GM23338 (cell line): Measurements from ENCODE around the gene CFAP57. TPM values are rescaled to one million over a fixed set of nuclear protein-coding genes. Genes with fewer than 3 reads are reported as not detected.

Experiments used
- ATAC-seq: fragments of 200-7000 bp; cut with Tn5 transposase; 3 replicates; pipeline ENCODE4 v1.9.1; 2020
- DNase-seq: peaks from one replicate; pipeline ENCODE4 v3.0.0-alpha.2; 2015; ENCODE audit warnings: low spot score
- H2AFZ ChIP-seq: fragments of 200-600 bp; sonication (generic); 2 replicates; pipeline ENCODE4 v1.8.0; 2016; ENCODE audit warnings: antibody characterized with exemption, mild to moderate bottlenecking, moderate library complexity
- H3F3A ChIP-seq: fragments of 200-600 bp; sonication (generic); replicated peaks from 2 replicates; pipeline ENCODE4 v1.8.0; 2017; ENCODE audit warnings: antibody characterized with exemption, mixed run types, low read depth
- H3K27ac ChIP-seq: fragments of 200-600 bp; sonication (generic); 2 replicates; pipeline ENCODE4 v1.6.1; 2016; ENCODE audit warnings: low read depth
- H3K27me3 ChIP-seq: fragments of 200-600 bp; sonication (generic); 2 replicates; pipeline ENCODE4 v1.8.0; 2016; ENCODE audit warnings: mild to moderate bottlenecking, mixed run types, moderate library complexity; ENCODE audit not compliant: insufficient read depth
- H3K36me3 ChIP-seq: fragments of 200-600 bp; sonication (generic); 2 replicates; pipeline ENCODE4 v1.8.0; 2016; ENCODE audit warnings: mild to moderate bottlenecking; ENCODE audit not compliant: insufficient read depth
- H3K4me1 ChIP-seq: fragments of 200-600 bp; sonication (generic); 2 replicates; pipeline ENCODE4 v1.8.0; 2016; ENCODE audit warnings: mild to moderate bottlenecking, moderate library complexity; ENCODE audit not compliant: insufficient read depth
- H3K4me2 ChIP-seq: fragments of 200-600 bp; sonication (generic); 2 replicates; pipeline ENCODE4 v1.7.1; 2017; ENCODE audit warnings: mixed run types
- H3K4me3 ChIP-seq: fragments of 200-600 bp; sonication (generic); 2 replicates; pipeline ENCODE4 v1.6.1; 2016; ENCODE audit warnings: mixed run types
- H3K79me2 ChIP-seq: fragments of 200-600 bp; sonication (generic); replicated peaks from 2 replicates; pipeline ENCODE4 v1.8.0; 2017; ENCODE audit warnings: mild to moderate bottlenecking; ENCODE audit not compliant: insufficient read depth
- H3K9me2 ChIP-seq: fragments of 200-600 bp; sonication (generic); 2 replicates; pipeline ENCODE4 v1.8.0; 2017; ENCODE audit not compliant: insufficient read depth
- H4K20me1 ChIP-seq: fragments of 200-600 bp; sonication (generic); replicated peaks from 2 replicates; pipeline ENCODE4 v1.8.0; 2017; ENCODE audit warnings: mild to moderate bottlenecking; ENCODE audit not compliant: insufficient read depth
- H3K27ac Mint-ChIP-seq: 2 replicates; pipeline ENCODE4 v1.8.0; 2020; ENCODE audit warnings: inconsistent platforms, mild to moderate bottlenecking, moderate library complexity, mixed read lengths
- H3K27me3 Mint-ChIP-seq: 3 replicates; pipeline ENCODE4 v1.8.0; 2022; ENCODE audit warnings: low read depth, mild to moderate bottlenecking, moderate library complexity, mixed read lengths, inconsistent platforms; ENCODE audit not compliant: insufficient read depth, poor library complexity
- H3K36me3 Mint-ChIP-seq: 3 replicates; pipeline ENCODE4 v1.8.0; 2021; ENCODE audit warnings: low read depth, mild to moderate bottlenecking, inconsistent platforms, moderate library complexity, mixed read lengths
- H3K4me1 Mint-ChIP-seq: 3 replicates; pipeline ENCODE4 v1.8.0; 2020; ENCODE audit warnings: mild to moderate bottlenecking, inconsistent platforms, mixed read lengths
- H3K4me3 Mint-ChIP-seq: 3 replicates; pipeline ENCODE4 v1.8.0; 2021; ENCODE audit warnings: moderate library complexity, mild to moderate bottlenecking, inconsistent platforms, mixed read lengths
- H3K9me3 Mint-ChIP-seq: 3 replicates; pipeline ENCODE4 v1.8.0; 2020; ENCODE audit warnings: moderate library complexity, mild to moderate bottlenecking, inconsistent platforms, mixed read lengths
- CREB1 ChIP-seq: fragments of 250-450 bp; sonication (Bioruptor Pico); IDR thresholded peaks from 2 replicates; pipeline ENCODE4 v1.5.0; 2020; ENCODE audit warnings: low read depth, mild to moderate bottlenecking, moderate library complexity
- CTCF ChIP-seq, 2 experiments: fragments of 200-600 bp in 1 of 2; sonication (generic) in 1 of 2; conservative IDR thresholded peaks; 2 replicates each; pipeline versions ENCODE4 v1.5.1 to v1.6.1; 2016 to 2017; ENCODE audit warnings: antibody characterized with exemption in 2 of 2, low read depth in 2 of 2, mild to moderate bottlenecking in 2 of 2, moderate library complexity in 1 of 2
- EZH2 ChIP-seq: fragments of 200-600 bp; sonication (generic); IDR thresholded peaks from one replicate; pipeline ENCODE4 v1.8.0; 2017; ENCODE audit warnings: antibody characterized with exemption, mild to moderate bottlenecking, low read depth; ENCODE audit not compliant: unreplicated experiment
- EZH2phosphoT487 ChIP-seq: fragments of 200-600 bp; sonication (generic); IDR thresholded peaks from one replicate; pipeline ENCODE4 v1.8.1; 2018; ENCODE audit warnings: antibody characterized with exemption; ENCODE audit not compliant: unreplicated experiment
- JUNB ChIP-seq: IDR thresholded peaks from one replicate; pipeline ENCODE4 v1.6.1; 2016; ENCODE audit warnings: antibody characterized with exemption; ENCODE audit not compliant: unreplicated experiment
- NANOG ChIP-seq: IDR thresholded peaks from 2 replicates; pipeline ENCODE4 v1.6.1; 2016; ENCODE audit warnings: antibody characterized with exemption, borderline replicate concordance
- POLR2AphosphoS5 ChIP-seq: IDR thresholded peaks from 2 replicates; pipeline ENCODE4 v1.6.1; 2016; ENCODE audit warnings: antibody characterized with exemption, low read depth
- STAT1 ChIP-seq: IDR thresholded peaks from one replicate; pipeline ENCODE4 v1.6.1; 2016; ENCODE audit warnings: antibody characterized with exemption; ENCODE audit not compliant: unreplicated experiment
- ZNF114 ChIP-seq: fragments of 250-450 bp; sonication (Bioruptor Pico); IDR thresholded peaks from 2 replicates; pipeline ENCODE4 v1.5.0; 2020; ENCODE audit warnings: mild to moderate bottlenecking, moderate library complexity
- ZNF331 ChIP-seq: fragments of 250-450 bp; sonication (Bioruptor Pico); IDR thresholded peaks from 2 replicates; pipeline ENCODE4 v1.5.0; 2020; ENCODE audit warnings: low read depth, mild to moderate bottlenecking, moderate library complexity
- ZNF462 ChIP-seq: fragments of 250-450 bp; sonication (Bioruptor Pico); IDR thresholded peaks from 2 replicates; pipeline ENCODE4 v1.5.0; 2020; ENCODE audit warnings: mild to moderate bottlenecking, moderate library complexity
- polyA plus RNA-seq: library from polyadenylated mRNA; unstranded; fragments of >200 nt; fragmentation: Nextera tagmentation; extraction: Ambion mirVana; gene quantifications from 2 replicates; pipeline ENCODE4 v1.2.1, GENCODE V29; 2016
- total RNA-seq: library from RNA; depleted of rRNA; stranded (reverse); fragments of >200 nt; shearing (Covaris generic); gene quantifications from 2 replicates; pipeline ENCODE4 v1.2.3, GENCODE V29; 2014
- TF ChIP-seq, protein P1 (sequence below): IDR thresholded peaks from one replicate; pipeline ENCODE4 v1.6.1; 2018; ENCODE audit warnings: antibody characterized with exemption; ENCODE audit not compliant: unreplicated experiment
- TF ChIP-seq, protein P2 (sequence below): IDR thresholded peaks from 2 replicates; pipeline ENCODE4 v1.6.1; 2016; ENCODE audit warnings: antibody characterized with exemption

CFAP57 gene
- total and polyA plus RNA-seq, 2 experiments from 2014 or later, result 0.37 to 0.38 TPM

GRCh38 chr1:43235040-43235439, 62.9 kb downstream of the CFAP57 start:
- no peaks in the 10 kb centered on the region for H3K36me3 ChIP-seq
- H3K4me3 ChIP-seq, result no peak overlapping the region
- peaks cover 10% of the 10 kb centered on the region for H3K4me1 Mint-ChIP-seq
- no peaks in the 10 kb centered on the region for H3K27me3 ChIP-seq
- no peaks in the 10 kb centered on the region; the same call in 2 of the 3 replicates for H3K9me3 Mint-ChIP-seq
- no peaks in the 10 kb centered on the region for H3F3A ChIP-seq
- H2AFZ ChIP-seq, result no peak overlapping the region
- H3K27ac ChIP-seq, result no peak overlapping the region
- H3K27ac Mint-ChIP-seq, result no peak overlapping the region
- no peaks in the 10 kb centered on the region for H3K27me3 Mint-ChIP-seq
- ATAC-seq (no peak), DNase-seq (no peak)
- H3K79me2 ChIP-seq, result no peaks in the 10 kb centered on the region
- H3K4me3 Mint-ChIP-seq, result no peak overlapping the region; the same call in 2 of the 3 replicates
- no peak overlapping the region for H3K4me2 ChIP-seq
- no peaks in the 10 kb centered on the region for H3K9me2 ChIP-seq
- H3K4me1 ChIP-seq, result peaks cover 8% of the 10 kb centered on the region; the same call in 1 of the 2 replicates
- no peaks in the 10 kb centered on the region for H4K20me1 ChIP-seq
- TF ChIP-seq, protein P1, sequence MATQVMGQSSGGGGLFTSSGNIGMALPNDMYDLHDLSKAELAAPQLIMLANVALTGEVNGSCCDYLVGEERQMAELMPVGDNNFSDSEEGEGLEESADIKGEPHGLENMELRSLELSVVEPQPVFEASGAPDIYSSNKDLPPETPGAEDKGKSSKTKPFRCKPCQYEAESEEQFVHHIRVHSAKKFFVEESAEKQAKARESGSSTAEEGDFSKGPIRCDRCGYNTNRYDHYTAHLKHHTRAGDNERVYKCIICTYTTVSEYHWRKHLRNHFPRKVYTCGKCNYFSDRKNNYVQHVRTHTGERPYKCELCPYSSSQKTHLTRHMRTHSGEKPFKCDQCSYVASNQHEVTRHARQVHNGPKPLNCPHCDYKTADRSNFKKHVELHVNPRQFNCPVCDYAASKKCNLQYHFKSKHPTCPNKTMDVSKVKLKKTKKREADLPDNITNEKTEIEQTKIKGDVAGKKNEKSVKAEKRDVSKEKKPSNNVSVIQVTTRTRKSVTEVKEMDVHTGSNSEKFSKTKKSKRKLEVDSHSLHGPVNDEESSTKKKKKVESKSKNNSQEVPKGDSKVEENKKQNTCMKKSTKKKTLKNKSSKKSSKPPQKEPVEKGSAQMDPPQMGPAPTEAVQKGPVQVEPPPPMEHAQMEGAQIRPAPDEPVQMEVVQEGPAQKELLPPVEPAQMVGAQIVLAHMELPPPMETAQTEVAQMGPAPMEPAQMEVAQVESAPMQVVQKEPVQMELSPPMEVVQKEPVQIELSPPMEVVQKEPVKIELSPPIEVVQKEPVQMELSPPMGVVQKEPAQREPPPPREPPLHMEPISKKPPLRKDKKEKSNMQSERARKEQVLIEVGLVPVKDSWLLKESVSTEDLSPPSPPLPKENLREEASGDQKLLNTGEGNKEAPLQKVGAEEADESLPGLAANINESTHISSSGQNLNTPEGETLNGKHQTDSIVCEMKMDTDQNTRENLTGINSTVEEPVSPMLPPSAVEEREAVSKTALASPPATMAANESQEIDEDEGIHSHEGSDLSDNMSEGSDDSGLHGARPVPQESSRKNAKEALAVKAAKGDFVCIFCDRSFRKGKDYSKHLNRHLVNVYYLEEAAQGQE, result no peak
- TF ChIP-seq NANOG (no peak), POLR2AphosphoS5 (no peak), JUNB (no peak), ZNF114 (no peak), STAT1 (no peak), ZNF462 (no peak), CREB1 (CRISPR knock-in tag) (no peak), EZH2 (no peak), ZNF331 (CRISPR knock-in tag) (no peak), EZH2phosphoT487 (no peak), CTCF (conservative IDR thresholded peaks at IDR 0.05; ENCODE audit: low read depth in 2 of 2) (no peak)
- TF ChIP-seq, protein P2, sequence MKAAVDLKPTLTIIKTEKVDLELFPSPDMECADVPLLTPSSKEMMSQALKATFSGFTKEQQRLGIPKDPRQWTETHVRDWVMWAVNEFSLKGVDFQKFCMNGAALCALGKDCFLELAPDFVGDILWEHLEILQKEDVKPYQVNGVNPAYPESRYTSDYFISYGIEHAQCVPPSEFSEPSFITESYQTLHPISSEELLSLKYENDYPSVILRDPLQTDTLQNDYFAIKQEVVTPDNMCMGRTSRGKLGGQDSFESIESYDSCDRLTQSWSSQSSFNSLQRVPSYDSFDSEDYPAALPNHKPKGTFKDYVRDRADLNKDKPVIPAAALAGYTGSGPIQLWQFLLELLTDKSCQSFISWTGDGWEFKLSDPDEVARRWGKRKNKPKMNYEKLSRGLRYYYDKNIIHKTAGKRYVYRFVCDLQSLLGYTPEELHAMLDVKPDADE, result no peak
- H3K36me3 Mint-ChIP-seq, result no peaks in the 10 kb centered on the region; the same call in 2 of the 3 replicates
